HepG2 (cell line): ENCODE measurements around the gene ITPRIP. TPM values are rescaled to one million over a fixed set of nuclear protein-coding genes. Genes with fewer than 3 reads are reported as not detected.

Experiments used
- ATAC-seq: fragments of 200-7000 bp; cut with Tn5 transposase; 3 replicates; pipeline ENCODE4 v1.9.1; 2020; ENCODE audit warnings: mild to moderate bottlenecking, moderate library complexity
- BruUV-seq: library from RNA; stranded (reverse); fragments of 400-500 nt; replicated peaks from 2 replicates; lab custom pipeline; 2021; lab: Mats Ljungman, UMichigan
- CTCF ChIA-PET: fragments of 300-600 bp; formaldehyde crosslinking; extraction: SDS; loops from one replicate; lab custom pipeline; 2021; ENCODE audit warnings: low total read pairs, inconsistent platforms, low intra/inter-chr PET ratio; lab: Yijun Ruan, JAX
- POLR2A ChIA-PET: fragments of 350-600 bp; sonication (Branson Sonifier 250); formaldehyde crosslinking; loops from one replicate; lab custom pipeline; 2020; ENCODE audit warnings: antibody characterized with exemption, inconsistent platforms; lab: Yijun Ruan, JAX
- DNase-seq: peaks from one replicate; pipeline ENCODE4 v3.0.0-alpha.2; 2015; ENCODE audit warnings: low spot score
- FAIRE-seq: peaks from 3 replicates; lab custom pipeline; 2011; peaks lifted over from hg19 to GRCh38; lab: Jason Lieb, UNC
- H2AFZ ChIP-seq: one replicate; pipeline ENCODE4 v1.6.1; 2011; ENCODE audit warnings: low read length, inconsistent platforms
- H3K27ac ChIP-seq: fragments of 300-600 bp; 3 replicates; pipeline ENCODE4 v1.8.0; 2011; ENCODE audit warnings: mixed run types, mild to moderate bottlenecking, mixed read lengths, low read length, inconsistent platforms; ENCODE audit not compliant: insufficient read depth; ENCODE audit errors: extremely low read length
- H3K27me3 ChIP-seq, 2 experiments: fragments of 200-600 bp in 1 of 2; 2 replicates in 1 of 2; 3 replicates in 1 of 2; pipeline versions ENCODE4 v1.6.0 to v1.8.0; 2011; ENCODE audit warnings: low read length in 2 of 2, mild to moderate bottlenecking in 2 of 2, moderate library complexity in 2 of 2, inconsistent platforms in 1 of 2; ENCODE audit not compliant: insufficient read depth in 2 of 2, control insufficient read depth in 1 of 2
- H3K36me3 ChIP-seq, 2 experiments: fragments of 200-600 bp in 1 of 2; replicated peaks in 1 of 2; 2 replicates in 1 of 2; 3 replicates in 1 of 2; pipeline versions ENCODE4 v1.5.1 to v1.8.0; 2011; ENCODE audit warnings: low read length in 2 of 2, inconsistent platforms in 1 of 2; ENCODE audit not compliant: insufficient read depth in 2 of 2, control insufficient read depth in 1 of 2
- H3K4me1 ChIP-seq: 2 replicates; pipeline ENCODE4 v1.5.1; 2012; ENCODE audit warnings: low read length, inconsistent platforms; ENCODE audit not compliant: insufficient read depth
- H3K4me2 ChIP-seq: 2 replicates; pipeline ENCODE4 v1.6.0; 2011; ENCODE audit warnings: low read depth, low read length, inconsistent platforms
- H3K4me3 ChIP-seq, 3 experiments: fragments of 200-600 bp in 1 of 3; sonication (generic), shearing (Covaris generic) in 1 of 3; replicated peaks in 1 of 3; 2 replicates each; pipeline ENCODE4 v1.5.1; 2011 to 2016; ENCODE audit warnings: low read length in 3 of 3, inconsistent platforms in 2 of 3, low read depth in 2 of 3, mild to moderate bottlenecking in 2 of 3, control low read depth in 1 of 3, mixed read lengths in 1 of 3; ENCODE audit not compliant: insufficient read depth in 1 of 3
- H3K79me2 ChIP-seq: one replicate; pipeline ENCODE4 v1.6.1; 2011; ENCODE audit warnings: low read length, inconsistent platforms; ENCODE audit not compliant: insufficient read depth
- H3K9ac ChIP-seq: 2 replicates; pipeline ENCODE4 v1.6.0; 2011; ENCODE audit warnings: mild to moderate bottlenecking, low read depth, low read length, inconsistent platforms; ENCODE audit not compliant: insufficient read depth
- H3K9me3 ChIP-seq: 2 replicates; pipeline ENCODE4 v1.5.1; 2012; ENCODE audit warnings: mild to moderate bottlenecking, low read length
- H4K20me1 ChIP-seq: 2 replicates; pipeline ENCODE4 v1.6.0; 2011; ENCODE audit warnings: inconsistent platforms, mild to moderate bottlenecking, low read length, moderate library complexity; ENCODE audit not compliant: insufficient read depth
- MBD4 ChIP-seq: IDR thresholded peaks from 2 replicates; pipeline ENCODE4 v1.6.1; 2012; ENCODE audit warnings: low read length, inconsistent platforms, borderline replicate concordance
- NCOA1 ChIP-seq: sonication (generic); formaldehyde crosslinking; IDR thresholded peaks from 2 replicates; pipeline ENCODE4 v1.9.0; 2021; ENCODE audit warnings: missing genetic modification reagents
- NKX3-1 ChIP-seq: sonication (generic); formaldehyde crosslinking; IDR thresholded peaks from 2 replicates; pipeline ENCODE4 v1.5.0; 2020; ENCODE audit warnings: missing genetic modification reagents
- WGBS: methylation state at CpG from one replicate; pipeline ENCODE4 v1.1.6; 2017; ENCODE audit warnings: low lambda C conversion rate; 5-methylcytosine and 5-hydroxymethylcytosine counted together
- in situ Hi-C: cut with HindIII; loops from 2 replicates; pipeline ENCODE4 v1.10.0; 2017; ENCODE audit warnings: low pct_unique_long_range_greater_than_20kb; ENCODE audit not compliant: extremely low pct_ligation_motif_present
- intact Hi-C: fragments of 100-400 bp; cut with micrococcal nuclease; formaldehyde crosslinking; loops from one replicate; pipeline ENCODE4 v1.10.0; 2022; ENCODE audit not compliant: unreplicated experiment
- polyA plus RNA-seq, 8 experiments: library from polyadenylated mRNA; depleted of rRNA in 3 of 8; stranded (reverse) in 7 of 8; unstranded in 1 of 8; fragments of >200 nt; fragmentation: Illumina TruSeq in 4 of 8; extraction: Trizol in 4 of 8; gene quantifications; 2 replicates each; pipeline versions ENCODE4 v1.2.1 to v1.2.3, GENCODE V29; 2011 to 2016; ENCODE audit warnings: low read depth in 4 of 8, missing spikeins in 1 of 8, mixed read lengths in 1 of 8; ENCODE audit not compliant: insufficient read depth in 1 of 8
- total RNA-seq, 5 experiments: library from RNA; depleted of rRNA; stranded (reverse); fragments of >200 nt; fragmentation: Illumina TruSeq; extraction: Trizol; gene quantifications; 2 replicates each; pipeline ENCODE4 v1.2.3, GENCODE V29; 2016; ENCODE audit warnings: low read depth in 1 of 5
- TF ChIP-seq, protein P1 (sequence below): sonication (generic); formaldehyde crosslinking; IDR thresholded peaks from 2 replicates; pipeline ENCODE4 v1.9.0; 2022; ENCODE audit warnings: missing genetic modification reagents, mild to moderate bottlenecking, borderline replicate concordance
- TF ChIP-seq, protein P2 (sequence below): sonication (generic); formaldehyde crosslinking; IDR thresholded peaks from 2 replicates; pipeline ENCODE4 v1.8.1; 2023; ENCODE audit warnings: mild to moderate bottlenecking, missing genetic modification reagents
- TF ChIP-seq, protein P3 (sequence below): sonication (generic); formaldehyde crosslinking; IDR thresholded peaks from 2 replicates; pipeline ENCODE4 v1.9.0; 2021; ENCODE audit warnings: missing genetic modification reagents, borderline replicate concordance
- TF ChIP-seq, protein P4 (sequence below): sonication (generic); formaldehyde crosslinking; IDR thresholded peaks from 2 replicates; pipeline ENCODE4 v1.9.0; 2021; ENCODE audit warnings: missing genetic modification reagents, mild to moderate bottlenecking, borderline replicate concordance

ITPRIP gene
- total and polyA plus RNA-seq, 2 of the 13 experiments (the other 11 are each of a cell fraction or from before 2014, with no cell fraction given) = 1.00 to 2.8 TPM

DNA sequence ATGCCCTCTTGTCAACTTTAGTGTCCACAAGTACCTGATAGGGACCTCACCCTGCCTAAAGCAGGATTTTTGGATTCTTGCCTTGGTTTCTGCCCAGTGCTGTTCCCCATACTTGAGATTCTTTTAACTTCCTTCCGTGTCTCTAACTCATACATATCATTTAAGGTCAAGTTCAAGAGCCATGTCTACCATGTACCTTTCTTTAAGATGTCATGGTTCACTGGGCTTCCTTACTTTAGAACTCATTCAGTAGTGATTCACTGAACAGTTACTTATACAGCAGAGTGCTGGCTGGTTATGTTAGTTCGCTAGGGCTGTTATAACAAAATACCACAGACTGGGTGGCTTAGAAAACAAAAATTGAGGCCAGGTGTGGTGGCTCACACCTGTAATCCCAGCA, 10.3 kb upstream of the ITPRIP start (continued):
- TF ChIP-seq, protein P1, sequence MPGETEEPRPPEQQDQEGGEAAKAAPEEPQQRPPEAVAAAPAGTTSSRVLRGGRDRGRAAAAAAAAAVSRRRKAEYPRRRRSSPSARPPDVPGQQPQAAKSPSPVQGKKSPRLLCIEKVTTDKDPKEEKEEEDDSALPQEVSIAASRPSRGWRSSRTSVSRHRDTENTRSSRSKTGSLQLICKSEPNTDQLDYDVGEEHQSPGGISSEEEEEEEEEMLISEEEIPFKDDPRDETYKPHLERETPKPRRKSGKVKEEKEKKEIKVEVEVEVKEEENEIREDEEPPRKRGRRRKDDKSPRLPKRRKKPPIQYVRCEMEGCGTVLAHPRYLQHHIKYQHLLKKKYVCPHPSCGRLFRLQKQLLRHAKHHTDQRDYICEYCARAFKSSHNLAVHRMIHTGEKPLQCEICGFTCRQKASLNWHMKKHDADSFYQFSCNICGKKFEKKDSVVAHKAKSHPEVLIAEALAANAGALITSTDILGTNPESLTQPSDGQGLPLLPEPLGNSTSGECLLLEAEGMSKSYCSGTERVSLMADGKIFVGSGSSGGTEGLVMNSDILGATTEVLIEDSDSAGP (CRISPR knock-in tag) = no peak
- no peak for TF ChIP-seq MBD4
- TF ChIP-seq, protein P2, sequence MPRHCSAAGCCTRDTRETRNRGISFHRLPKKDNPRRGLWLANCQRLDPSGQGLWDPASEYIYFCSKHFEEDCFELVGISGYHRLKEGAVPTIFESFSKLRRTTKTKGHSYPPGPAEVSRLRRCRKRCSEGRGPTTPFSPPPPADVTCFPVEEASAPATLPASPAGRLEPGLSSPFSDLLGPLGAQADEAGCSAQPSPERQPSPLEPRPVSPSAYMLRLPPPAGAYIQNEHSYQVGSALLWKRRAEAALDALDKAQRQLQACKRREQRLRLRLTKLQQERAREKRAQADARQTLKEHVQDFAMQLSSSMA (CRISPR knock-in tag) = no peak
- TF ChIP-seq, protein P3, sequence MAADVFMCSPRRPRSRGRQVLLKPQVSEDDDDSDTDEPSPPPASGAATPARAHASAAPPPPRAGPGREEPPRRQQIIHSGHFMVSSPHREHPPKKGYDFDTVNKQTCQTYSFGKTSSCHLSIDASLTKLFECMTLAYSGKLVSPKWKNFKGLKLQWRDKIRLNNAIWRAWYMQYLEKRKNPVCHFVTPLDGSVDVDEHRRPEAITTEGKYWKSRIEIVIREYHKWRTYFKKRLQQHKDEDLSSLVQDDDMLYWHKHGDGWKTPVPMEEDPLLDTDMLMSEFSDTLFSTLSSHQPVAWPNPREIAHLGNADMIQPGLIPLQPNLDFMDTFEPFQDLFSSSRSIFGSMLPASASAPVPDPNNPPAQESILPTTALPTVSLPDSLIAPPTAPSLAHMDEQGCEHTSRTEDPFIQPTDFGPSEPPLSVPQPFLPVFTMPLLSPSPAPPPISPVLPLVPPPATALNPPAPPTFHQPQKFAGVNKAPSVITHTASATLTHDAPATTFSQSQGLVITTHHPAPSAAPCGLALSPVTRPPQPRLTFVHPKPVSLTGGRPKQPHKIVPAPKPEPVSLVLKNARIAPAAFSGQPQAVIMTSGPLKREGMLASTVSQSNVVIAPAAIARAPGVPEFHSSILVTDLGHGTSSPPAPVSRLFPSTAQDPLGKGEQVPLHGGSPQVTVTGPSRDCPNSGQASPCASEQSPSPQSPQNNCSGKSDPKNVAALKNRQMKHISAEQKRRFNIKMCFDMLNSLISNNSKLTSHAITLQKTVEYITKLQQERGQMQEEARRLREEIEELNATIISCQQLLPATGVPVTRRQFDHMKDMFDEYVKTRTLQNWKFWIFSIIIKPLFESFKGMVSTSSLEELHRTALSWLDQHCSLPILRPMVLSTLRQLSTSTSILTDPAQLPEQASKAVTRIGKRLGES = no peak

DNA sequence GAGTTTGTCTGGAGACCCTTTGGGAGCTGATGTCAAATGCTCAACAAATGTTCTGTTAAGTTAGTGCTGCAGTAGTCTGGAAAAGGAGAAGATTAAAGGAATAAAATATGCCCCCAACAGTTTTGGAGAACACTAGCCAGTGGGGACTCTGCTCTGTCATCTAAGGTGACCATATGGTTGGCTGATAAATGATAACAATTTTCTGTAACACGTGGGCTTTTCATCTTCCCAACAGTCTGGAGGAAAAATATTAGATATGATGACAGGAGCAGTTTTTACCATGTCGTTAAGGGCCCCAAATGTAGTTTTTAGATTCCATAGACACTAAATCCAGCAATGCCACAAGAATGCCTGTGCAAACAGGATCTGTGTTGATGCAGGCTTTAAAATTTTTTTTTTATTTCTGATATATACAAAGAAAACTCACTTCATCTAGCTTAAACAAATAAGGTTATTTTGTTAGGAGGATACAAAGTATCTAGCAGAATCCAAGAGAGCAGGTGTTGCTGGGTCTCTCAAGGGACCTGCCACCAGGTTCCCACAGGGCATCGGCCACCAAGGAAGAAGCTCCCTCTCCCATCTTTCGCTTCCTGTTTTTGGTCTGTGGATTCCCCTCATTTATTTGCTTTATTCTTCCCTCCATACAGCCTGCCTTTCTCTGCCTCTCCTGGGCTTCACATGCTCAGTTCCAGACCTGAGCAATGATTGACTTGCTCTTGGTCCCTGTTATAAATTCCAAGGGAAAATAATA, 9.2 kb upstream of the ITPRIP start:
- POLR2A ChIA-PET = no interaction called here
- no peak for ATAC-seq
- DNase-seq = no peak
- Histone ChIP-seq H3K36me3 (no peaks in the 10 kb centered on the region), H3K4me3 (no peak overlapping the region), H3K4me1 (peaks cover 33% of the 10 kb centered on the region), H4K20me1 (no peaks in the 10 kb centered on the region), H3K27ac (no peak overlapping the region), H3K4me2 (no peak overlapping the region), H3K79me2 (no peaks in the 10 kb centered on the region), H3K9me3 (no peaks in the 10 kb centered on the region), H3K27me3 (peaks cover 0 to 4% of the 10 kb centered on the region in 2 experiments; a peak in 2 of 5 replicates), H3K9ac (no peak overlapping the region), H2AFZ (no peak overlapping the region)
- in situ Hi-C loops = loop anchor here (5.0 kb wide), 1 partner anchor 45 kb away; no protein-coding TSS in a partner anchor
- CTCF ChIA-PET = interaction anchor here (0.6 to 1.4 kb wide), 2 partner anchors 9 to 56 kb away, joined by 3 to 5 read pairs; no protein-coding TSS in a partner anchor
- TF ChIP-seq, protein P4, sequence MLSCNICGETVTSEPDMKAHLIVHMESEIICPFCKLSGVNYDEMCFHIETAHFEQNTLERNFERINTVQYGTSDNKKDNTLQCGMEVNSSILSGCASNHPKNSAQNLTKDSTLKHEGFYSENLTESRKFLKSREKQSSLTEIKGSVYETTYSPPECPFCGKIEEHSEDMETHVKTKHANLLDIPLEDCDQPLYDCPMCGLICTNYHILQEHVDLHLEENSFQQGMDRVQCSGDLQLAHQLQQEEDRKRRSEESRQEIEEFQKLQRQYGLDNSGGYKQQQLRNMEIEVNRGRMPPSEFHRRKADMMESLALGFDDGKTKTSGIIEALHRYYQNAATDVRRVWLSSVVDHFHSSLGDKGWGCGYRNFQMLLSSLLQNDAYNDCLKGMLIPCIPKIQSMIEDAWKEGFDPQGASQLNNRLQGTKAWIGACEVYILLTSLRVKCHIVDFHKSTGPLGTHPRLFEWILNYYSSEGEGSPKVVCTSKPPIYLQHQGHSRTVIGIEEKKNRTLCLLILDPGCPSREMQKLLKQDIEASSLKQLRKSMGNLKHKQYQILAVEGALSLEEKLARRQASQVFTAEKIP (CRISPR knock-in tag) = no peak
- TF ChIP-seq NCOA1 (no peak), NKX3-1 (CRISPR knock-in tag) (no peak)
- 30% methylated on average over 4 of the region's 4 CpGs for WGBS
- BruUV-seq = no TSS peak
- intact Hi-C loops = loop anchor here (5.0 kb wide), 1 partner anchor 225 kb away; the partner anchor contains the start of gene SFR1
- no peak for FAIRE-seq
